Fibroblast of skin of abdomen (primary cell): Measurements from ENCODE around the gene GJB5. TPM values are rescaled to one million over a fixed set of nuclear protein-coding genes. Genes with fewer than 3 reads are reported as not detected.
A peak's percentile ranks its signal among the peaks of the same experiment; 100 is the strongest.
"Not testable (repeated sequence)": the region's sequence is repeated elsewhere in the genome, so short reads cannot be mapped to it uniquely, and the experiment has no call there.

Experiments used
- DNase-seq: peaks from one replicate; pipeline ENCODE4 v3.0.0-alpha.2; 2013
- polyA plus RNA-seq, 2 experiments: library from polyadenylated mRNA; unstranded; fragments of 120-200 nt; gene quantifications; one replicate each; pipeline ENCODE4 v1.2.1, GENCODE V29; 2013; ENCODE audit not compliant: insufficient read length in 2 of 2

Gene GJB5
- polyA plus RNA-seq (2013, experiment 1 of 2; ENCODE audit: insufficient read length): 0.09 TPM
- polyA plus RNA-seq (2013, experiment 2 of 2; ENCODE audit: insufficient read length): 0.15 TPM

GRCh38 chr1:34754964-34755637, at the start of gene GJB5:
TSS of gene GJB5 (plus strand) at chr1:34755047. CDS start at chr1:34757331, 2,284 bp downstream.
- DNase-seq: no peak

GRCh38 chr1:34705077-34705476, 49.8 kb upstream of the GJB5 start:
- no peak for DNase-seq

- no peak for DNase-seq
Observed at GRCh38 chr1:34708106-34708505, 46.7 kb upstream of the GJB5 start.

- no peak for DNase-seq
Observed at GRCh38 chr1:34709547-34709946, 45.3 kb upstream of the GJB5 start.

GRCh38 chr1:34710812-34711211, 44.0 kb upstream of the GJB5 start:
- DNase-seq: no peak

- DNase-seq: no peak
Observed at GRCh38 chr1:34711485-34711884, 43.4 kb upstream of the GJB5 start.

- no peak for DNase-seq
Observed at GRCh38 chr1:34712007-34712688, 42.7 kb upstream of the GJB5 start.

- no peak for DNase-seq
Observed at GRCh38 chr1:34713443-34713842, 41.4 kb upstream of the GJB5 start.

GRCh38 chr1:34714386-34714785, 40.5 kb upstream of the GJB5 start:
- no peak for DNase-seq

GRCh38 chr1:34715139-34715538, 39.7 kb upstream of the GJB5 start:
- no peak for DNase-seq

- DNase-seq: no peak
Observed at GRCh38 chr1:34721241-34721640, 33.6 kb upstream of the GJB5 start.

GRCh38 chr1:34721646-34722355, 33.0 kb upstream of the GJB5 start:
- no peak for DNase-seq

GRCh38 chr1:34726861-34727260, 28.0 kb upstream of the GJB5 start:
- DNase-seq: no peak

GRCh38 chr1:34730485-34730884, 24.4 kb upstream of the GJB5 start:
- no peak for DNase-seq

- not testable (repeated sequence) for DNase-seq
Observed at GRCh38 chr1:34732831-34733230, 22.0 kb upstream of the GJB5 start.

GRCh38 chr1:34736692-34737091, 18.2 kb upstream of the GJB5 start:
- DNase-seq: no peak

GRCh38 chr1:34737236-34737635, 17.6 kb upstream of the GJB5 start:
- not testable (repeated sequence) for DNase-seq

GRCh38 chr1:34739613-34740012, 15.2 kb upstream of the GJB5 start:
- no peak for DNase-seq

GRCh38 chr1:34740161-34740868, 14.5 kb upstream of the GJB5 start:
- DNase-seq: no peak

GRCh38 chr1:34742667-34743270, 12.1 kb upstream of the GJB5 start:
- peak; percentile 49 for DNase-seq

GRCh38 chr1:34743775-34744174, 11.1 kb upstream of the GJB5 start:
- no peak for DNase-seq

- no peak for DNase-seq
Observed at GRCh38 chr1:34744851-34745250, 10.0 kb upstream of the GJB5 start.
